ENCODE results near the gene LYRM4. TPM values are rescaled to one million over a fixed set of nuclear protein-coding genes. Genes with fewer than 3 reads are reported as not detected.

Gene LYRM4
- total and polyA plus RNA-seq, 4 donors, result 15.2 to 23.2 (median 19.1) TPM

DNA sequence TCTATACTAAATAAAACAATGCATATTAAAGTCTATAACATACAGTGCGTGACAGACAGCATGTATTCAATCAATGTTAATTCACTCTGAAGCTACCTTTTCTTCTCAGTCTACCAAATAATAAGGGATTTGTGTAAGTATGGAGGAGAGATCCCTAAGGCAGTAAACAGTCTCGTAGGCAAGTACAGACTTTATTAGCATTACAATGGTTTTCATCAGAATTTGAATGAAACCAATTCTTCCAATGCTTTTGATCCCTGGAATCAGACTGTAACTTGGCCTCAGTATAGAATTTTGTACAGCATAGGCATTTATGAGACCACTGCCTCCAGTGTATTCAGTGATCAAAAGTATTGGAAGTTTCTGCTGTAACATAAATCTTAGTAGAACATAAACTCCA lies 19.5 kb downstream of the LYRM4 start:
- H3K9me3 ChIP-seq (ENCODE audit: control insufficient read depth in 4 of 4, insufficient read depth in 3 of 4, low read length in 3 of 4), result no peaks in the 10 kb centered on the region
- H3K36me3 ChIP-seq (ENCODE audit: control insufficient read depth in 4 of 4, insufficient read depth in 4 of 4, low read length in 4 of 4), result peaks cover 0 to 9% (median 2%) of the 10 kb centered on the region in 4 donors
- ATAC-seq (ENCODE audit: insufficient read depth, low FRiP score), result no peak
- no peak overlapping the region for H3K4me3 ChIP-seq
- no peak overlapping the region for H3K9ac ChIP-seq (ENCODE audit: insufficient read depth in 1 of 2, low read length in 2 of 2)
- no peak overlapping the region for H3K27ac ChIP-seq (ENCODE audit: low read depth in 1 of 2, low read length in 1 of 2)
- no peaks in the 10 kb centered on the region for H3K27me3 ChIP-seq (ENCODE audit: control insufficient read depth in 3 of 3, insufficient read depth in 3 of 3, low read length in 2 of 3)
- H3K4me1 ChIP-seq (ENCODE audit: control insufficient read depth in 5 of 5, insufficient read depth in 5 of 5, low read length in 5 of 5), result peaks cover 0 to 6% (median 0%) of the 10 kb centered on the region in 5 donors
- 97% methylated on average over 2 of the region's 2 CpGs for WGBS, 2 donors
- TF ChIP-seq, protein P1, sequence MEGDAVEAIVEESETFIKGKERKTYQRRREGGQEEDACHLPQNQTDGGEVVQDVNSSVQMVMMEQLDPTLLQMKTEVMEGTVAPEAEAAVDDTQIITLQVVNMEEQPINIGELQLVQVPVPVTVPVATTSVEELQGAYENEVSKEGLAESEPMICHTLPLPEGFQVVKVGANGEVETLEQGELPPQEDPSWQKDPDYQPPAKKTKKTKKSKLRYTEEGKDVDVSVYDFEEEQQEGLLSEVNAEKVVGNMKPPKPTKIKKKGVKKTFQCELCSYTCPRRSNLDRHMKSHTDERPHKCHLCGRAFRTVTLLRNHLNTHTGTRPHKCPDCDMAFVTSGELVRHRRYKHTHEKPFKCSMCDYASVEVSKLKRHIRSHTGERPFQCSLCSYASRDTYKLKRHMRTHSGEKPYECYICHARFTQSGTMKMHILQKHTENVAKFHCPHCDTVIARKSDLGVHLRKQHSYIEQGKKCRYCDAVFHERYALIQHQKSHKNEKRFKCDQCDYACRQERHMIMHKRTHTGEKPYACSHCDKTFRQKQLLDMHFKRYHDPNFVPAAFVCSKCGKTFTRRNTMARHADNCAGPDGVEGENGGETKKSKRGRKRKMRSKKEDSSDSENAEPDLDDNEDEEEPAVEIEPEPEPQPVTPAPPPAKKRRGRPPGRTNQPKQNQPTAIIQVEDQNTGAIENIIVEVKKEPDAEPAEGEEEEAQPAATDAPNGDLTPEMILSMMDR (IDR thresholded peaks at IDR 0.05; ENCODE audit: control extremely low read depth, extremely low read depth), result no peak
- no peak for DNase-seq

DNA sequence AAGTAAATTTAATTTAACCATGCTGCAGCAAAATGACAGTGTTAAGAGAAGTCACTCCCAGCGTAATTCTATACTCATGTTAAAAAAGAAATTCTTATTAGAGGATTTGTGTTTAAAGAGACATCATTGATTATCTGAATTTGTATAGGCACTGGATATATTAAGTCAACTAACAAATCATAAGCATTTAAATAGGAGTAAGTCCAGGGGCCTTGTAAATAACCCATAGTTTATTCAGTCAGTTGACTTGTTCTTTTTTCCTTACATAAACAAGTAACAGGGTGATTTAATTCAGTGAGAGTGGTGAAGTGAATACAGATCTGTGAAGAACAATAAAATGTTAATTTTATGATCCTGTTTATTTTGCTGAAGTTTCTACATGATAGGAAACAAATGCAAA lies 22.4 kb downstream of the LYRM4 start:
- H3K27ac ChIP-seq (ENCODE audit: low read depth in 1 of 2, low read length in 1 of 2), result no peak overlapping the region
- H3K36me3 ChIP-seq (ENCODE audit: control insufficient read depth in 4 of 4, insufficient read depth in 4 of 4, low read length in 4 of 4), result peaks cover 0 to 9% (median 2%) of the 10 kb centered on the region in 4 donors
- H3K4me1 ChIP-seq (ENCODE audit: control insufficient read depth in 5 of 5, insufficient read depth in 5 of 5, low read length in 5 of 5), result peaks cover 0 to 6% (median 0%) of the 10 kb centered on the region in 5 donors
- no peaks in the 10 kb centered on the region for H3K9me3 ChIP-seq (ENCODE audit: control insufficient read depth in 4 of 4, insufficient read depth in 3 of 4, low read length in 3 of 4)
- H3K4me3 ChIP-seq, result no peak overlapping the region
- TF ChIP-seq, protein P1 (IDR thresholded peaks at IDR 0.05; ENCODE audit: control extremely low read depth, extremely low read depth), result no peak
- no peak overlapping the region for H3K9ac ChIP-seq (ENCODE audit: insufficient read depth in 1 of 2, low read length in 2 of 2)
- 95 to 97% methylated on average over 1 of the region's 1 CpG for WGBS, 2 donors
- ATAC-seq (ENCODE audit: insufficient read depth, low FRiP score), result no peak
- DNase-seq, result no peak
- no peaks in the 10 kb centered on the region for H3K27me3 ChIP-seq (ENCODE audit: control insufficient read depth in 3 of 3, insufficient read depth in 3 of 3, low read length in 2 of 3)

DNA sequence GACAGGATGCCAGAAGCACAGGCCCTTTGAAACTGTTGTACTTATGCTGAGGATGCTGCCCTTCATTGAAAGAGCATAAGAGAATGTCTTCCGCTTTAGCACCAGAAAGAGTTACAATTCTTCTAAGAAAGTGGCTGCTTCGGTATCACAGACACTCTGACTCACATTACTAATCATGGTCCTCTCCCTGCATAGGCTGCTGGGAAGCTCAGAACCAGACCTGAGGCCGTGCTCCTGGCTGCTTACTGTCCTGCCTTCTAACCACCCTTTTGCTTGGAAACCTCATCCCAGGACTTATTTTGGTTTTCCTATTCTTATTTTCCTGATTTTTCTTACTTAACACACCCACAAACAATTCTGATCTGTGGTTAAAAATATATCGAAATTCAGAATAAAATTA lies 22.9 kb downstream of the LYRM4 start:
- 93 to 98% methylated on average over 4 of the region's 4 CpGs for WGBS, 2 donors

More for the DNA sequence above, 22.9 kb downstream of the LYRM4 start:
- Histone ChIP-seq H3K4me1 (ENCODE audit: control insufficient read depth in 5 of 5, insufficient read depth in 5 of 5, low read length in 5 of 5) (peaks cover 0 to 6% (median 0%) of the 10 kb centered on the region in 5 donors), H3K36me3 (ENCODE audit: control insufficient read depth in 4 of 4, insufficient read depth in 4 of 4, low read length in 4 of 4) (peaks cover 0 to 8% (median 0%) of the 10 kb centered on the region in 4 donors), H3K9ac (ENCODE audit: insufficient read depth in 1 of 2, low read length in 2 of 2) (no peak overlapping the region), H3K4me3 (no peak overlapping the region), H3K27me3 (ENCODE audit: control insufficient read depth in 3 of 3, insufficient read depth in 3 of 3, low read length in 2 of 3) (no peaks in the 10 kb centered on the region), H3K9me3 (ENCODE audit: control insufficient read depth in 4 of 4, insufficient read depth in 3 of 4, low read length in 3 of 4) (no peaks in the 10 kb centered on the region), H3K27ac (ENCODE audit: low read depth in 1 of 2, low read length in 1 of 2) (no peak overlapping the region)
- ATAC-seq (ENCODE audit: insufficient read depth, low FRiP score), result no peak
- TF ChIP-seq, protein P1 (IDR thresholded peaks at IDR 0.05; ENCODE audit: control extremely low read depth, extremely low read depth), result no peak
- DNase-seq, result no peak

Measured in lung (tissue), 12 donors.